ENCODE measurements around the gene ANTXR2.
"Not testable (repeated sequence)": the region's sequence is repeated elsewhere in the genome, so short reads cannot be mapped to it uniquely, and the experiment has no call there.

The ANTXR2 gene

GRCh38 chr4:80024335-80024734 lies 48.7 kb downstream of the ANTXR2 start:
- DNase-seq = no peak

GRCh38 chr4:80022282-80022681 lies 50.7 kb downstream of the ANTXR2 start:
- DNase-seq = no peak

- no peak for DNase-seq
These were observed 55.7 kb downstream of the ANTXR2 start for GRCh38 chr4:80017125-80017854.

GRCh38 chr4:80016506-80016905 lies 56.5 kb downstream of the ANTXR2 start:
- no peak for DNase-seq

- DNase-seq = no peak
These were observed 57.4 kb downstream of the ANTXR2 start for GRCh38 chr4:80015407-80016189.

GRCh38 chr4:80014531-80014930 lies 58.5 kb downstream of the ANTXR2 start:
- DNase-seq = no peak

GRCh38 chr4:80012291-80012690 lies 60.7 kb downstream of the ANTXR2 start:
- DNase-seq = no peak

- DNase-seq = no peak
These were observed 61.3 kb downstream of the ANTXR2 start for GRCh38 chr4:80011636-80012236.

GRCh38 chr4:80010316-80010715 lies 62.7 kb downstream of the ANTXR2 start:
- no peak for DNase-seq

GRCh38 chr4:80009806-80010205 lies 63.2 kb downstream of the ANTXR2 start:
- DNase-seq = no peak

- no peak for DNase-seq
These were observed 64.1 kb downstream of the ANTXR2 start for GRCh38 chr4:80008971-80009370.

- no peak for DNase-seq
These were observed 64.7 kb downstream of the ANTXR2 start for GRCh38 chr4:80008351-80008750.

- no peak for DNase-seq
These were observed 65.3 kb downstream of the ANTXR2 start for GRCh38 chr4:80007745-80008149.

GRCh38 chr4:80006935-80007744 lies 65.9 kb downstream of the ANTXR2 start:
- DNase-seq = no peak

- DNase-seq = no peak
These were observed 67.2 kb downstream of the ANTXR2 start for GRCh38 chr4:80005863-80006262.

GRCh38 chr4:80004319-80004718 lies 68.7 kb downstream of the ANTXR2 start:
- DNase-seq = no peak

GRCh38 chr4:80002559-80002958 lies 70.5 kb downstream of the ANTXR2 start:
- not testable (repeated sequence) for DNase-seq

- not testable (repeated sequence) for DNase-seq
These were observed 74.0 kb downstream of the ANTXR2 start for GRCh38 chr4:79999048-79999447.

- no peak for DNase-seq
These were observed 74.8 kb downstream of the ANTXR2 start for GRCh38 chr4:79998201-79998600.

GRCh38 chr4:79996851-79997250 lies 76.2 kb downstream of the ANTXR2 start:
- peak in 1 of 56 donors; percentile 1 for DNase-seq

GRCh38 chr4:79993476-79993875 lies 79.6 kb downstream of the ANTXR2 start:
- DNase-seq = peak in 3 of 56 donors; percentile 1 to 8 (median 3)

- DNase-seq = no peak
These were observed 81.4 kb downstream of the ANTXR2 start for GRCh38 chr4:79991601-79992000.
